NOMO-1 treated with DMSO at 0.1 percent for 48 hours (cell line): ENCODE results near the gene DNAH17.

Source experiments
- DNase-seq: peaks from one replicate; lab custom pipeline; 2025; ENCODE audit not compliant: unreplicated experiment; lab: John Stamatoyannopoulos, UW

DNAH17 gene

GRCh38 chr17:78546476-78546875 is 30.7 kb downstream of the DNAH17 start:
- DNase-seq: no peak

GRCh38 chr17:78544881-78545755 is 32.1 kb downstream of the DNAH17 start:
- DNase-seq: no peak

GRCh38 chr17:78541488-78542206 is 35.5 kb downstream of the DNAH17 start:
- DNase-seq: peak; percentile 16

DNA sequence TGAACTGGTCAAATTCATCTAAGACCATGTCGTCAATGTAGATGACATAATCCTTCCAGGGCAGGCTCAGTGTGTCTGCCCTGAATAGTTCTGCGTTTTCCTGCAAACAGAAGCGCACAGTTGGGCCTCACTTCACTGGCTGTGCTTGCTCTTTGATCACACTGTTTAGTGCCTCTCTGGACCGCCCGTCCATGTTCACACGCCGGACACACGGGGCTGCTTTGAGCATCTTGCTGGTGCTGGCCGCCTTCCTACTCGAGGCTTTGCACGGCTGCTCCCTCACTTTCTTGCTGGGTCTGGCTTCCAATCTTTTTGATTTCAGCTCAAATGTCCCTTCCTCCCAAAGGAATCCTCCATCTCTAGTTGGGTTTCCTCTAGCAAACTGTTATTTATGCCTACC is 37.4 kb downstream of the DNAH17 start:
- DNase-seq: no peak

DNA sequence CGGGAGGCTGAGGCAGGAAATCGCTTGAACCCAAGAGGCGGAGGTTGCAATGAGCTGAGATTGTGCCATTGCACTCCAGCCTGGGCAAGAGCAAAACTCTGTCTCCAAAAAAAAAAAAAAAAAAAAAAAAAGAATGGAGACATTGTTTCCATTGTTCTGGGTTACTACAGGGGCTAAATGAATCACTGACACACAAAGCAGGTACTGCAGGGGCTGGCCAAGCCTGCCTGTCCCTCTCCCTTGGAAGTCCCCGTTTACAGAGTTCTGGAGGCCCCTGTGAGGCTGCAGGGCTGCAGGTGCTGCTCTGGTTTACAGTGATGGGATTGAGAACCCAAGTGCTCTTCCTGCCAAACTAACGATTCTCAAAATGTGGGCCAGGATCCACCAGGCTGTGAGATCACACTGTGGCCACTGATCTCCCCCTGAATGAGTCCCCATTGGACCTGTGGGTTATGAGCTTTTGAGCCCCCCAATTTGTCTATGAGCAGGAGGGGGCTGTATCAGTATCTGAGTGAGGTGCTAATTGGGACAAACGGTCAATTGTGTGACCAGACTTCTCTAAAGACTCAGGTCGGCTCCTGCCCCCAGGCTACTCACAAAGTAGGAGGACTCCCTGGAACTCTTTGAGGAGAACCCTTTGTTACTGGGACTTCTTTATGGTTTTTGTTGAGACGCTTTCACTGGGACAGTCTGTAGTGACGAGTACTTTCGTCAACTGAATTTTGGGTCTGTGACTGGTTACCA is 39.0 kb downstream of the DNAH17 start:
- no peak for DNase-seq

GRCh38 chr17:78537217-78537860 is 39.9 kb downstream of the DNAH17 start:
- DNase-seq: no peak

- DNase-seq: no peak
These were observed 41.7 kb downstream of the DNAH17 start for GRCh38 chr17:78535273-78536197.

GRCh38 chr17:78534492-78535272 is 42.5 kb downstream of the DNAH17 start:
- DNase-seq: no peak

DNA sequence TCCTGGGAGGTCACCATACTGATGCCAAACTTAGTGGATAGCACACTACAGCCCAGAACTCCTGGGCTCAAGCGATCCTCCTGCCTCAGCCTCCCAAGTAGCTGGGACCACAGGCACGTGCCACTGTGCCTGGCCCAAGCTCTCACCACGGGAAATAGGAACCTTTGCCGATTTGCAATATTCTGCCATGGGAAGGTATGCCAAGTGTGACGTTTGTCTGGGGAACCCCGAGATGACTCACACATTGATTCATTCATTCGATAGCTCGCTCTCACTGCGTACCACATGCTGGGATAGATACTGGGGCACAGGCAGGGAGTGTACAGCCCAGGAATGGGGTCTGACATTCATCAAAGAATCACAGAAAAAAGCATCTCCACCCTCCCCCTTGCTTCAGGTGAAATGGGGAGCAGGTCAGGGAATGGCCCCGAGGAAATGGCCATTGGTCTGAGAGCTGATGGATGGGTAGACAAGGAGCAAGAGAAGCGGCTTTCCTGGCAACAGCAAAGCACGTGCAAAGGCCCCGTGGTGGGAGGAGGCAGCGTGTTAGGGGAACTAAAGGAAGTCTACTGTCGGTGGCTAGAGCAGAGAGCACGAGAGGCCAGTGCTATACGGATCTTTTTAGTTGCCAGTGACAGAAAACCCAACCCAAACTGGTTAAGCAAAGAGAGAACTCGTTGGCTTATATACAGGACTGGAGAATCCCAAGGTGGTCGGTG is 44.1 kb downstream of the DNAH17 start:
- no peak for DNase-seq

DNA sequence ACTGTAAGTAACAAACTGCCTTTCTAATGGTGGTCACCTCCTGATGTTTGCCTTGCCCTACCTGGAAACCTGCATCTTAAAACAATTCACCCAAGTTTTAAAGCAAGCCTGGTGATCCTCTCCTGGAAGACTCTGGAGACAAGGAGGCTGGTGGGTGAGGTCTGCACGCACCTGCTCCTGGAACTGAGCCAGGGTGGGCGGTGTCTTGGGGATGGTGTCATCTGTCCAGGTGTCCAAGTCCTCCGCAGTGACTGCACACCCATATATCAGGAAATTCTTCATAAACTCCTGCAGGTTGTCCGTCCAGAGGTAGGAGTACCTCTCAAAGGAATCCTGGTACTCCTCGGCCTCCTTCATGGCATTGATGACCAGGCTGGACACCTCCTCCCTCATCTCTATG is 44.9 kb downstream of the DNAH17 start:
- DNase-seq: no peak

- DNase-seq: no peak
These were observed 46.5 kb downstream of the DNAH17 start for GRCh38 chr17:78530675-78531074.

- DNase-seq: no peak
These were observed 47.1 kb downstream of the DNAH17 start for GRCh38 chr17:78529871-78530670.

DNA sequence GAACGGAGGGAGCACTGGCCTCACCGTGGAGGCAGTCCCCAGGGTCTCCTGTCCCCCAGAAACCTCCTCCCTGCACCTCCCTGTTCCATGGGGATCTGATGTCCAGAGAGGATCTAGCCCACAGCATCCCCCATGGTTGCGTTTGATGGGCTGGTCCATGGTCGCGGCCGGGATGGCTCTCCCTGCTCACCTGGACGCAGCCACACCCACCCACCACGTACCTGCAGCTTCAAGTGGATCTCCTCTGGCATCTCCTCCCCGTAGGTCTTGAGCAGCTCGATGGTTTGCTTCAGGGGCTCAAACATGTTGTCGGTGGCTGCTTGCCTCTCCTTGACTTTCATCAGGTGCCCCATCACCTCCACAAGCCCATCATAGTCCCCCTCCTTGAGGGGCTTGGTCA is 47.9 kb downstream of the DNAH17 start:
- no peak for DNase-seq

DNA sequence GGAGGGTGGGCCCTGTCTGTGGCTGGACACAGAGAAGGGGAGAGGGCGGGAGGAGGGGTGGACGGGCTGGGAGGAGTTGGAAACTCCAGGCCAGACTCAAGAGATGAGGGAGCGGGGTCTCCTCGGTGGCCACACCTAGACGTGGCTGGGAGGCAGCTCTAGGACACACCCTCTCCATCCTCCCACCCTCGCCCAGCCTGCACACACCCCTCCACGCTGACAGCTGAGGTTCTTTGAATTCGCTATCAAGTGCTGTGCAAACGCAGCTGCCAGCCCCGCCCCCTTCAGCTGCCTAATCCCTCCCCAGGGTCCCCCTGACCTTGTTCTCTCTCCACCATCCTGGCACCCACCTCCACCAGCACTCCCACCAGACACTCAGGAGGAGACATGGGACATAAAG is 48.7 kb downstream of the DNAH17 start:
- DNase-seq: no peak

GRCh38 chr17:78527345-78527744 is 49.9 kb downstream of the DNAH17 start:
- DNase-seq: no peak

DNA sequence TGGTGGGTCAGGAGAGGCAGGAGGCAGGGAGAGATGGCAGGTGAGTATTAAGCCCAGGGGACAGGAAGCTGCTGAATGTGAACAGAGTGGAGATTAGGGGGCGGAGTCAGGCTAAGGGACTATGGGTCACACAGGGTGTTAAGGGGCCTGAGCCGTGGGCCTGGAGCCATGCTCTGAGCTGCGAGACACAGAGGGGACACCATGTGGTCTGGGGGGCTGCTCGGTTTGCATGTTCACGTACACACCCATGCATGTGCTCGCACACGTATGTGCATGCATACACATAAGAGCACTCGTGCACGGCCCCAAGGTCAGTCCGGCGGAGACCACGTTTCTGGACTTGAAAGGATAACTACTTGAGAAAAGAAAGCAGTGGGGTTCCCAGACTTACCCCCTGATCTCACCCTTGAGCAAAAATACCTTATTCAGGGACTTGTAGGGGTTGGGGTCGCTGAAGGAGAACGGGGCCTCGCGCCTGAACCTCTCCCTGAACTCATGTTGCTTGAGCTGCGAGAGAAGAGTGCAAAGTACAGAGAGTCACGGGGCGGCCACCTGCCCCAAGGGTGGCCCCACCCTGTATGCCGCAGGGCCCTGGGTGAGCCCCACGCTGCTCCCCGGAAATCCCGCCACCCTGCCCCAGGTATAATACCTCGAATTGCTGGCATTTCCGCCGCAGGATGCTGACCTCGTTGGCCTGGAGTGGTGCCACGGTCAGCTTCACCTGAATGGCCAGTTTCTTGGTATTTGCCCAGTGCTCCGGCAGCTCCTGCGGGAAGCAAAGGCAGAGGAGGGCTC is 50.8 kb downstream of the DNAH17 start:
- DNase-seq: no peak

DNA sequence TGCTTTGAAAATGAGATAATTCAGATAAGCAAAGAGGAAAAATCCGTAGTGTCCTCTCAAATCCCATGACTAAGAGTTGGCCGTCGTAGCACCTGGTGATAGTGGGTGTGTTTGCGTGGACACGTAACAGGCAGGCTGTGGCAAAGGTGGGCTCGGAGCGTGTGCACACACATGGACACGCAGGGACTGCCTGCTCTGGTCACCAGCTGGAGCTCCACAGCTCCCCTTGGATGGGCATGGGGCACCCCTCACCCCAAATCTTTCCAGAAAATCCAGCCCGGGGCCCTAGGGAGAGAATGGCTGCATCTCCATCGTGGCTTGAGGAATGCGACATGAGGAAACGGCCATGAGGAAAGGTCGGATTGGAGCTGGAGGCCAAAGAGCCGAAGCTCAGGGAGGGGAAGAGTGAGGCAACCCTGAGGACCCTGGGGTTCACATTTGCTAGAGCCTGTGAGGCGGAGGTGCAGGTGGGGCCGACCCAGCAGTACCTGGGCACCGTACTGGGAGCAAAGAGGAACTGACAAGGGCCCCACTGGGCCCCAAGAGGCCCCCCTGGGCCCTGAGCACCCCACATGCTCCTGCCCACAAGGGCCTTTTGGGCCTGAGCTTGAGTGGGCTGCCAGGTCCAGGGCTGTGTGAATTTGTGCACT is 51.6 kb downstream of the DNAH17 start:
- no peak for DNase-seq
